Stimulated activated CD8-positive, alpha-beta memory T cell treated with anti-CD3 and anti-CD28 coated beads, Interleukin-15, amount 100 ng/mL, for 48 hours (primary cell): ENCODE data around the gene APEX1.

Experiments
- DNase-seq, 2 donors: peaks; one replicate each; pipeline ENCODE4 v3.0.0-alpha.2; 2020; ENCODE audit warnings: low read depth in 2 of 2

The APEX1 gene

DNA sequence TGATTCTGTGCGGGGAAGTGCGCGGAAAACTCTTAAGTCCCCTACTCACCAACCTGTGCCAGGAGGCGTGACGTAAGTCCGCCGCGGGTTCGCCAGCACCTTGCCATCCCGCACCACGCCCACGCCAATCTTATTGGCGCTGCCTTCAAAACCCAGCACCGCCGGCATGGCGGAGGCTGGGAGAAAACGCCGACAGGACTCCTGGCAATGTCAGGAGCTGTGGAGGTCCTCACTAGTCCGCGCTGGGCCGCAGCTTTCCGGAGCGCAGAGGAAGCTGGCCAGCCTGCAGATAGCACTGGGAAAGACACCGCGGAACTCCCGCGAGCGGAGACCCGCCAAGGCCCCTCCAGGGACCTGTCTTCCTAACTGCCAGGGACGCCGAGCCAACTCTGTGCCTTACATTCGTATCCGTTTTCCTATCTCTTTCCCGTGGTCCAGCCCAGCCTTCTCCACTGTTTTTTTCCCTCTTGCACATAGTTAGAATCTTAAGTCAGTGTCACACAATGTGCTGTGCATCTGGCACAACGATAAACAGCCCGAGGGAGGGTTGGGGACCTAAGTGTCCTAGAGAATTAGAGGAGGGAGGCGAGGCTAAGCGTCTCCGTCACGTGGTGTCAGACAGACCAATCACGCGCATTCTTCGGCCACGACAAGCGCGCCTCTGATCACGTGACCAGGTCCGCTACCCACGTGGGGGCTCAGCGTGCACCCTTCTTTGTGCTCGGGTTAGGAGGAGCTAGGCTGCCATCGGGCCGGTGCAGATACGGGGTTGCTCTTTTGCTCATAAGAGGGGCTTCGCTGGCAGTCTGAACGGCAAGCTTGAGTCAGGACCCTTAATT is at the start of gene APEX1, which contains the start of gene OSGEP:
TSS of gene APEX1 (plus strand) at position 711 of the 839 bp plus-strand sequence. CDS start 420 bp downstream, outside the sequence.
TSS of gene OSGEP (minus strand) at position 297 of the 839 bp plus-strand sequence. CDS start at position 168, 129 bp downstream.
- peak; percentile 96 for DNase-seq

DNA sequence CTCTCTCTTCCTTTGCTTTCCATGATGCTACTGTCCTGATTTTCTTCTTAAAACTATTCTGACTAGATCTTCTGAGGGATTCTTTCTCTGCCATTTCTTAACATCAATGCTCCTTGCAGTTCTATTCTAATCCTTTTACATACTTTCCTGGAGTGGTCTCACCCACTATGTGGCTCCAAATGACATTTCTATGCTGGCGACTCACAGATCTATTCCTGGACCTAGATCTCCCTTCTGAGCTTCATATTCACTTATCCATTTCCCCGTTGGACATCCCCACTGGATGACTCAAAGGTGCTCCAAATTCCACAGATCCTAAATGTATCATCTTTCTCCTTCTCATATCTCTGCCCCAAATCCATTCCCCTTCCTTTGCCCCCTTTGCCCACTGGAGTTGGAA is 45.8 kb upstream of the APEX1 start:
- DNase-seq: no peak

DNA sequence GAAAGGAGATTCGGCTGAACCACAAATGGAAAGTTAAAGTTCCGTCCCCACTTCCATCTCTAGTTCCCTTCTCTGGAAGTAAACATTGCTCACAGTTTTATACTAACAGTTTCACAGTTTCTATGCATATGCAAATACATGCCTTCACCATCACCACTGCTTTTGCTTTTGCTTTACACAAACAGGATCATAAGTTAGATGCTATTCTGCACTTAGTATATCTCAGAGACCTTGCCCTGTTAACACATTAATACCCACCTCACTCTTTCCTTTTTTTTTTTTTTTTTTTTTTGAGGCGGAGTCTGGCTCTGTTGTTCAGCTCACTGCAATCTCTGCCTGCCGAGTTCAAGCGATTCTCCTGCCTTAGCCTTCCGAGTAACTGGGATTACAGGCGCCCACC is 42.6 kb upstream of the APEX1 start:
- no peak for DNase-seq

DNA sequence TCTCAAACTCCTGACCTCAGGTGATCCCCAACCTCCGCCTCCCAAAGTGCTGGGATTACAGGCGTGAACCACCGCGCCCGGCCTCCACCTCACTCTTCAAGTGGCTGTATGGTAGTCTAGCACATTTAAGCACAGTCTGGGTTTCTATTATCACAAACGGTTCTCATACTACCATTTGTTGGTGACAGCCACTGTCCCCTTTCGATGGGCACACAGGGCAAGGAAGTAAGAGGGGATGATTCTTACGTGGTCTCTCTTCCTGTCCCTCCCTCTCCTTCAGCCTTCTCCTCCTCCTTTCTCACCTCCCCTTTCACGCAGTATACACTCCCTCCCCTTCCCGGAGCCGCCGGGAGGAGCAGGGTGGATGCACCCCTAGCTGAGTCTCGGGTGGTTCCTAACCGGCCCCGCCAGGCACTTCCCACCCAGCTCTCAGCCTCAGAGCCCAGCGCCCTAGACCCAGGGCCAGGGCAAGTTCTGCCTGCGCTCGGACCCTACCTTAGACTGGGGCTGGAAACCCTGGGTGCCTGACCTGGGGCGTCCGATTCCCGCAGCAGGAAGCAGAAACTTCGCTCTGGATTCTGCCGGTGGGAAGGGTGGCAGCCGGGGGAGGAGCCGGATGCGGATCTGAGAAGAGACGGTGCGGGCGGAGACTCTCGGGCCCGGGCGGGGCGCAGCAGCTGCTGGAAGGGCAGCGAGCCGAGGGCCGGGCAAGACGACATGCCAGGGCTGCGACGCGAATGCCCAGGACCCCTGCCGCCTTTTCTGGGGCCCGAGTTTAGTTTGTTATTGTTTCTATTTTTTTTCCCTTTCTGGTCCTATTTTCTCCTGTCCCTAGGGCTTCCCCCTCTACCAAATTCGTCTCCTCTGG is 41.9 kb upstream of the APEX1 start, which contains the start of gene TEP1:
TSS of gene TEP1 (minus strand) at position 626 of the 868 bp plus-strand sequence. CDS start 5,062 bp downstream, outside the sequence.
- peak; percentile 69 to 70 for DNase-seq

DNA sequence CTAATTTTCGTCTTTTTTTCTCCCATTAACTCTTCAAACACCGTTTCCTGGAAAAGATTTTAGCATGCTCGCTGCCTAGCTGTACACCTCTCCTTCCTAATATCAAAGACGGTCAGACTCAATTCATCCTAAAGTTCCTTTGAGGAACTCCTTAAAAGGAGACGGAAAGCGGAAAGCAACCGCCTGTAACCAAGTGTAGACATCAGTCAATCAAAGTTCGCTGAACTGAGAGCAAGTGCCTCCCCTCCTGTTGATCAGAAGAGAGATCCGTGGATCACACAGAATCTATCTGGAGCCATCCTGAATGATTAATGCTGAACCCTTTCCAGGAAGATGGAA is 41.3 kb upstream of the APEX1 start:
- no peak for DNase-seq

DNA sequence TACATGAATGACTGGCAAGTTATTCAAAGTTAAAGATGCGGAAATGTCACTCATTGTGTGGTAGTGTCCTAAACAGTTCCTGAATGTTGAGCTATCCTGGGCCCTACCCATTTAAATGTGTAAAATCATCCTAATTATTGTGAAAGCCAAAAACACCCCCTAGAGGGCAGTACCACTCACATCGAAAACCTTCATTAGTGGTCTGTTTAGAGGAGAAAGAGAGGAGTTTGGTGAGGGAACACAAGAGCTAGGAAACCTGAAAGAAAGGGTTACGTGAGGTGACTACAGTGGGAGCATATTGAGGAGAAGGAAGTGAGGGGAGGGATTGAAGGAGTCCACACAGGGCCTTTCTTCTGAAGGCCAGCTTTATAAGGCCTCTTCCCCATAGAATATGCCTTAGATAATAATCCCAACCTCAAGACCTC is 39.2 kb upstream of the APEX1 start:
- DNase-seq: no peak

DNA sequence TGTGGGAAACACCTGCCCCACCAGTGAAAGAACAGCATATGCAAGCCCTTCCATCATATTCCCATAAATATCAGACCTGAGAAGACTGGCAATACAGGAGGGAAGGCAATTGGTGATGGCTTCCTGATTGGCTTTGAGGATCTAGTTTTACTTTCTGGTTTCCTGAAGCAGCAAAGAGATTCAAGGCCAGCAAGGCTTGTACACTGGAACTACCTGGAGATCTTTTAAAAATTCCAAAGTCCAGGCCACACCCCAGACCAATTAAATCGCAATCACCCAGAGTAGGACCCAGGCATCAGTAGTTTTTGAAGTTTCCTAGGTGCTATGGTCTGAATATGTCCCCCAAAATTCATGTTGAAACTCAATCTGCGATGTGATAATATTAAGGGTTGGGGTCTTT is 38.8 kb upstream of the APEX1 start:
- no peak for DNase-seq

DNA sequence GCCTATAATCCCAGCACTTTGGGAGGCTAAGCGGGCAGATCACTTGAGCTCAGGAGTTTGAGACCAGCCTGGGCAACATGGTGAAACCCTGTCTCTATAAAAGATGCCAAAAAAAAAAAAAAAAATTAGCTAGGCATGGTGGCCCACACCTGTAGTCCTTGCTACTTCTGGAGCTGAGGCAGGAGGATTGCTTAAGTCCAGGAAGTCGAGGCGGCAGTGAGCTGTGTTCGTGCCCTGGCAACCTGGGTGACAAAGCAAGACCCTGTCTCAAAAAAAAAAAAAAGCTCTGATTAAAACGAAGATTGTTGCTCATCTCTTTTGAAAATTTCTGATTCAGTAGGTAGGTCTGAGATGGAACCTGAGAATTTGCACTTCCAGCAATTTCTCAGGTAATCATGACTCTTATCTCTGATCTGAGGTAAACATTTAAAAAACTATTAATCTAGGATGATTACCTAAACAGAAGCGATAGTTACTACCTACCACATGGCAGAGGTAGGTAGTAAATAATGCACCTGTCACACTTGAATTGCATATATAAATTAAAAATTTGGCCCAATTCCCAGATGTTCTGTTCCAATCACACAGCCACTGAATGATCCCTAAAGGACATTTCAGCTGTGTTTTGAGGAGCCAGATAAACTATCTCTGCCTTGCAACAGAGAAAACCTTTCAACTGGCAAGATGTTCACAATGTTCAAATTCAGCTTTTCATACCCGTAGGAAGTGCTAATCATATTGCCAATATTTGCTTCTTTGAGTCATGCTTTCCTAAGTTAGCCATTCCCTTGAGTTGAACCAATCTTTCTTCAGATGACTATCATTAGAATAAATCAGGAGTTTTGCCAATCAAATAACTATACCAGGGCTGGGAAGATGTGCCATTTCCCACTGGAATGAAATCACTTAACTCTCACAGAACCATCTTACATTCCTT is 37.5 kb upstream of the APEX1 start:
- DNase-seq: no peak

DNA sequence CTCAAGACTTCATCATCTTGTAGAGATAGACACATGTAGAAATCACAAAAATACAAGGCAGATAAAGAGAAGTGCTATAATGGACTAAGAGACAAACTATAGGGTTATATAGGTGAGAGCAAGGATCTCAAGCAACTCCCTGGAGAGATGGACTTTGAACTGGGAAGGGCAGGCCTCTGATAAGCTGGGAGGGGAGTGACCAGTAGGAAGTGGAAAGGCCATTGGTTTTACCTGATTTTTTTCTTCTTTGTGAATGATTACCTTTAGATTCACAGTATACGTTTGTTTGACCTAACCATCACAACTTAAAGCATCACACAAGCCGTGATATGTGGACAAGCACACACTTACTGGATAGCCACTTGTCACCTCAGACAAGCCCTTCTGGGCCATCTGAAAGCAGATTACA is 36.5 kb upstream of the APEX1 start:
- no peak for DNase-seq

DNA sequence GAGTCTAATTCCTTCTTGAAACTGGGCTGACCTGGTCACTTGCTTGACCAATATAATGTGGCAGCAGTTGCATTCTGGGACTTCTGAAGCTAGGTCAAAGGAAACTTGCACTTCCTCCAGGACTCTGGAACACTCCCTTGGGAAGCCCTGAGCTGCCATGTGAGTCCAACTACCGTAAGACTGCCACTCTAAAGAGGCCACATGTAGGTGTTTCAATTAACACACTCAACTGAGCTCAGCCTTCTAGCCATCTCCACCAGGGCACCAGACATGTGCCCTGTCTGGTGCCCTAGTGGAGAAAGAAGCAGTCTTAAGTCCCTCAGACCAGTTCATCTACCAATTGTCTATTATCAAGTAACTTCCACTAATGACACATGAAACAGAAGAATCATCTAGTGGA is 35.6 kb upstream of the APEX1 start:
- DNase-seq: no peak

DNA sequence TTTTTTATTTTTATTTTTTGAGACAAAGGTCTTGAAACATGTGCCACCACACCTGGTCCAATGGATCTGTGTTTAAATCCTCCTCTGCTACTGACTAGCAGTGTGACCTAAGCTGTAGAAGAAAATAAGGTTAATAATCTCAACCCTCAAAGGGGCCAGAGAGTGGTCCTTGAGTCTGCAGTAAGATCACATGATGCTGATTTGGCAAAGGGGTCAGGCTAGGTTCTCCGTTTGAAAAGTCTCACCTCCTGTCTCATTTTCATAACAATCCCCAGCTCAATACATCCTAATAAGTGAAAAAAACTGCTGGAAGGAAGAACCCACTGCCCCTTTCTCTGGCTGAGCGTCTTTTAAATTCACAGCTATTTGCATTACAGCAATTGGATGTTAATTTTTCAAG is 33.8 kb upstream of the APEX1 start:
- no peak for DNase-seq

DNA sequence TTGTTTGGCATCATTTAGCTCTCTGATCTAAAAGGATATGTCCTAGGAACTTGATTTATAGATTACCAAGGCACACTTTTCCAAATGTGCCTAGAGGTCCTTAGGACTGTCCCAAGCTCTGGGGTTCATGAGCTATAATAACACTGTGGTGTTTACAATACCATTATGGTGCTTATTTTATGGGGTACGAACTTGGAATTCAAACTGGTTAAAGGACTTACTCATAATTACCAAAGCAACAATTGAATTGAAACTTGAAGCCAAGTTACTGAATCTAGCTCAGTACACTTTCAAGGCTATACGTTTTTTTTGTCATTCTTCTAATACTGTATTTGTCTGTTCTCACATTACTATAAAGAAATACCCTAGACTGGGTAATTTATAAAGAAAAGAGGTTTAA is 32.1 kb upstream of the APEX1 start:
- no peak for DNase-seq

DNA sequence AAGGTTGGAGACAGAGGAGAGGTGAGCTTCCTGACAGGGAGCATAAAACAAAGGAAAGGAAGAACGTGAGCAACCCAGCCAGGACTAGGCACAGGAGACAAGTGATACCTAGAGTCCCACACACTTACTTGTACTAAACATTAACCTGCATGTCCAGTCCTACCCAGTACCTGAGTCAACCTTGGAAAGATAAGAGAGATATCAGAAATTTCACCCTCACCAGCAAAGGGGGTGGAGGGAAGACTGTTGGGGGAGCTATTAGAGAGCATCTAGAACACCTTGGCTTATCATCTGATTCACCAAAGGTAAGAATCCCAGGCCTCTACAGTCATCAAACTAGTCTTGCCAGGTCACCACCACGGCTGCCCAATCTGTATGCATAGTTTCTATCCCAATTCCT is 30.2 kb upstream of the APEX1 start:
- no peak for DNase-seq

DNA sequence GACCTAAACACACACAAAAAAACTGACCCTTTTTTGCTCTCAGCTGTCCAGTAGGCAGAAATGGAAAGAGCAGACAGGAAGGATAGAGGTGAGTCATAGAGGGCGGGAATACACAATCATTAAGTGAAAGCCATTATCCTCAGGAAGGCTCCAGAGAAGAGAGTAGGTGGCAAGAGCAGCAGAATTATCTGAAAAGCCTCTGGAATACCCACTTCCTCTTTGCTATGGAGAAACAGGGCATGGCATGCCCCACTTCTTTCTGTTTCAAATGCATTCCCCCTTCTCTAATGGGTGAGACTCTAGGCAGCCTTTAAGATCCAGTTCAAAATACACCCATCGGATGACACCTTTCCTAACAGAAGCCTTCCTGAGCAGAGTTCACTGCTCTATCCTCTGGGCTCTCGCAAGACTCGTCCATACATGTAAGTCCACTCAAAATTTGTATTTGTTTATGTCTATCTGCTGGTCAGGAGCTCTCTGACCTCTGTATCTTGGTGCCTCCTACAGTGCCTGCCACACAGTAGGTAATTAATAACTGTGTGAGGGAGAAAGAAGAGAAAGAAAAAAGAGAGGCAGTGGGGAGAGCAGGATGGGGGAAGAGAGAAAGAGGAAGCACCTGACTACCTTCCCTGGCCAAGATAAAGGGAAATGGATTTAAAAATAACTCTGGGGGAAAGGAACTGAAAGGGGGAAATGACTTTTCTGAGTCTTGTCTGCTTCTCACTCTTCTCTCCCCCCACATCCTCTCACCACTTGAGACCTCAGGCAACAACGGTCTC is 27.6 kb upstream of the APEX1 start:
- no peak for DNase-seq

DNA sequence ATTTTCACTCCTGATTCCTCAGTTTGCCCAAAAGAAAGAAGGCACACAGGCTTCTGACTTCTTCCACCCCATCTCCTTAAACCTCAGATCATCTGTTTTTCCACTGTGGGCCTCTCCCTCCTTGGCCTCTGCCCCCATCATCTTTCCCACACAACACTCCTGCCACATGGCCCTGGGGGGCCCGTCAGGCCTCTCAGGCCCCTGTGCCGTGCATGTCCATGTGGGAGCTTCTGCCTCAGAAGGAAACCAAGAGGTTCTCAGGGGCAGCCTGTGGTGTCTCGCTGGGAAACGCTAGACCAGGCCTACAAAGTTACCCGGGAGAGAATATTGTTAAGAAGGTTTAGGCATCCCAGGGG is 27.0 kb upstream of the APEX1 start:
- no peak for DNase-seq

DNA sequence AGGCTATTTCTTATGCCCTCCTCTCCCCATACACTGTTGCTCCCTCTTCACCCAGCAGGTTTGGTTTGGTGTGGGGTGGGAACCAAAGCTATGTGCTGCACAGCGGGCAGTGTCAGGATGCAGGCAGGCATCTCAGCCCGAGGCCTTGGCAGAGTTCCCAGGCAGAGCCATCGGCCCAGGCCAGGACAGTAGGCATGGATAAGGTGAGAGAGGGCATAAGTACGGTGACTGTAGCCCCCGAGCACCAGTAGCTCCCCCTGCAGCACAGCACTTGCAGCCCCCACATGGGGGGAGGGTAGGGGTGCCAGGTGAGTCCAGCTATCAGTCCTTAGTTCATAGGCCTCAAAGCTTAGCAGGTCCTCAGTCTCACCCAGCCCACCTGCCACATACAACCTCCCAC is 26.2 kb upstream of the APEX1 start:
- DNase-seq: no peak

DNA sequence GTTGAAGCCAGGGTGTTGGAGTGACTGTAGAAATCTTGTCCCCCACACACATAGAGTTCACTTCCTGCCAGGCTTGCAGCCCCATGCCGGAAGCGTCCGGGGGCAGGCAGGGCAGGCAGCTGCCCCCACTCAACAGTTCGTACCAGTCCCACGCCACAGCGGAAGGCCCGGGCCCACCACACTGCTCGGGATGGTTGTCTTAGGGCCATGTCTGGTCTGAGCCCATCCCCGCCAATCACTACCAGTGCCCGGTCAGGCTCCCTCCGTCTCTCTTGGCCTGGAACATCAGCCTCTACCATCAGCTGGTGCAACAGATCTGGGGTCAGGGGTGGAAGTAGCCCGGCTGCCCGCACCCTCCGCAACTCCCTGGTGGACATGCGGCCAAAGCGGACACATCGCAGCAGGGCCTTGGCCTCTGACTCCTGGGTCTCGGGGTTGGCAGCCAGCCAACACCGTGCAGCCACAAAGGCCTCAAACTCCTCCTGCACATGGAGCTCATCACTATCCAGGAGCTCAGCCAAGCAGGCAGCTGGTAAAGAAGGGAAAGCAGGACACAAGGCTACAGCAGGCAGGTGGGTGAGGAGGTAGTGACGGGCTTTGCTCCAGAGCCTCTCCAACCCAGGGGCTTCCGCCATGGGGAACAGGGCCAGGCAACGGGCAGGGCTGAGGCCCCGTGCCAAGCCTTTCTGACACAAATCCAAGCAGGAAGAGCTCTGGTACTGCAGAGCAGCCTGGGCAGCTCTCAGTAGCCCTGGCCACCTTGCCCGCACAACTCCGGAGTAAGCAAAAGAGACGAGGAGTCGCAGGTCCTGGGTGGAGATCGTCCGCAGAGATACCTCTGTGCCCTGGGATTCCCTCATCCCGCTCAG is 25.0 kb upstream of the APEX1 start:
- DNase-seq: no peak

DNA sequence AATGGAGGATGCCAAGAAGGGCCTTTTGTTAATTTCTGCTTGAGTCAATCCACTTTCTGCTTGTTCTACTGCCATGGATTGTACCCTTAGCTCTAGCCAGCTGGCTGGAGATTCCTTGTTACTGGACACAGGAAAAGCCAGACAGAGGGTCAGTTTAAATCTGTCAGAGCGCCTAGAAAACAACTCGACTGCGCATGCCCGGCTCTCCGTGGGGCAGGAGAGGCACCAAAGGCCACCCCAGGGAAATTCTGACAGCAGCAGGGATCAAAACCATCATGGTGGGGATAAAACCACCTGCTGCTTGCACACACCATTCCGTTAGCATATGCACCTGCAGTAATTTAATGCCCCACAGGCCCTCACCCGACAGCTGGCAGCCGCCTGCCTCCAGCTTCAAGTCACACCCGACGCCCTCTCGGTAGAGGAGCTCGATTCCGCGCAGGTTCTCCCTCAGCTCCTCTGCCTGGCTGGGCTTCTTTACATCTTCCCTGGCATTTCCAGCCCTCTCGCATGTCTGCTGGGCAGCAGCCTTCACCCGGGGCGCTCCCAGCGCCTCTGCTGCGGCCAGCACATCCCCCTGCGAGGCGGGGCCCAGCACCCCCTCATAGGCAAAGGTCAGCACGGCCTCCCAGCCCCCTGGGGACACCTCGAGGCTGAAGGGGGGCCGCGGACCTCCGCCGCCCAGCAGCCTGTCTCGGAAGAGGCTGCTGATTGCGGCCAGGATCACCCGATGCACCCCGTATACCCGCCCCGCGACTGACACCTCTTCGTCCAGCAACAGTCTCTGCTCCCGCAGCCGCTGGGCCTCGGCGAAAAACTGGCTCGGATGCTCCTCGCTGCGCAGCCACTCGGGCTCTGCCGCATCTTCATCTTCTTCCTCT is 20.1 kb upstream of the APEX1 start:
- no peak for DNase-seq
